ENCODE results near the gene RIMBP2.

Gene RIMBP2

GRCh38 chr12:130398100-130398848 lies 317.8 kb downstream of the RIMBP2 start:
- DNase-seq (ENCODE audit: low read depth in 2 of 3, low spot score in 2 of 3): no peak

GRCh38 chr12:130396667-130397066 lies 319.4 kb downstream of the RIMBP2 start:
- no peak for DNase-seq (ENCODE audit: low read depth in 2 of 3, low spot score in 2 of 3)

- DNase-seq (ENCODE audit: low read depth in 2 of 3, low spot score in 2 of 3): no peak
Measured at GRCh38 chr12:130394906-130395305, 321.2 kb downstream of the RIMBP2 start.

- no peak for DNase-seq (ENCODE audit: low read depth in 2 of 3, low spot score in 2 of 3)
Measured at GRCh38 chr12:130391186-130391585, 324.9 kb downstream of the RIMBP2 start.

GRCh38 chr12:130385193-130385592 lies 330.9 kb downstream of the RIMBP2 start:
- DNase-seq (ENCODE audit: low read depth in 2 of 3, low spot score in 2 of 3): no peak

- DNase-seq (ENCODE audit: low read depth in 2 of 3, low spot score in 2 of 3): no peak
Measured at GRCh38 chr12:130384234-130384633, 331.9 kb downstream of the RIMBP2 start.

GRCh38 chr12:130382818-130383217 lies 333.3 kb downstream of the RIMBP2 start:
- no peak for DNase-seq (ENCODE audit: low read depth in 2 of 3, low spot score in 2 of 3)

- no peak for DNase-seq (ENCODE audit: low read depth in 2 of 3, low spot score in 2 of 3)
Measured at GRCh38 chr12:130375296-130376287, 340.5 kb downstream of the RIMBP2 start.

- no peak for DNase-seq (ENCODE audit: low read depth in 2 of 3, low spot score in 2 of 3)
Measured at GRCh38 chr12:130374083-130374482, 342.0 kb downstream of the RIMBP2 start.

GRCh38 chr12:130372936-130373335 lies 343.2 kb downstream of the RIMBP2 start:
- no peak for DNase-seq (ENCODE audit: low read depth in 2 of 3, low spot score in 2 of 3)

GRCh38 chr12:130371296-130371695 lies 344.8 kb downstream of the RIMBP2 start:
- no peak for DNase-seq (ENCODE audit: low read depth in 2 of 3, low spot score in 2 of 3)

GRCh38 chr12:130369816-130370215 lies 346.3 kb downstream of the RIMBP2 start:
- DNase-seq (ENCODE audit: low read depth in 2 of 3, low spot score in 2 of 3): no peak

GRCh38 chr12:130367523-130367922 lies 348.6 kb downstream of the RIMBP2 start:
- no peak for DNase-seq (ENCODE audit: low read depth in 2 of 3, low spot score in 2 of 3)

- DNase-seq (ENCODE audit: low read depth in 2 of 3, low spot score in 2 of 3): no peak
Measured at GRCh38 chr12:130367003-130367402, 349.1 kb downstream of the RIMBP2 start.

GRCh38 chr12:130366159-130366558 lies 349.9 kb downstream of the RIMBP2 start:
- DNase-seq (ENCODE audit: low read depth in 2 of 3, low spot score in 2 of 3): no peak

GRCh38 chr12:130364578-130364977 lies 351.5 kb downstream of the RIMBP2 start:
- DNase-seq (ENCODE audit: low read depth in 2 of 3, low spot score in 2 of 3): no peak

GRCh38 chr12:130362060-130362459 lies 354.0 kb downstream of the RIMBP2 start:
- DNase-seq (ENCODE audit: low read depth in 2 of 3, low spot score in 2 of 3): no peak

GRCh38 chr12:130357729-130358330 lies 358.3 kb downstream of the RIMBP2 start:
- no peak for DNase-seq (ENCODE audit: low read depth in 2 of 3, low spot score in 2 of 3)

GRCh38 chr12:130357241-130357640 lies 358.9 kb downstream of the RIMBP2 start:
- DNase-seq (ENCODE audit: low read depth in 2 of 3, low spot score in 2 of 3): no peak

GRCh38 chr12:130356222-130356621 lies 359.9 kb downstream of the RIMBP2 start:
- DNase-seq (ENCODE audit: low read depth in 2 of 3, low spot score in 2 of 3): no peak

GRCh38 chr12:130354407-130354806 lies 361.7 kb downstream of the RIMBP2 start:
- no peak for DNase-seq (ENCODE audit: low read depth in 2 of 3, low spot score in 2 of 3)

GRCh38 chr12:130353081-130353480 lies 363.0 kb downstream of the RIMBP2 start:
- DNase-seq (ENCODE audit: low read depth in 2 of 3, low spot score in 2 of 3): no peak
